ENCODE data around the gene RPL19.

- no peak for TF ChIP-seq CTCF (IDR thresholded peaks at IDR 0.05)
- TF ChIP-seq POLR2A (IDR thresholded peaks at IDR 0.05), result no peak
These were observed 21.5 kb downstream of the RPL19 start for GRCh38 chr17:39221572-39221971.
